Cardiac muscle cell (in vitro differentiated cells and primary cell): ENCODE data around the gene YES1. TPM values are rescaled to one million over a fixed set of nuclear protein-coding genes. Genes with fewer than 3 reads are reported as not detected.
"Not testable (repeated sequence)": the region's sequence is repeated elsewhere in the genome, so short reads cannot be mapped to it uniquely, and the experiment has no call there.

Experiments used
- DNase-seq, 2 donors: peaks; one replicate each; pipeline versions ENCODE4 v3.0.0 to v3.0.0-alpha.2; 2010 to 2017; ENCODE audit warnings: low read depth in 1 of 2, low spot score in 1 of 2
- H3K27ac ChIP-seq: fragments of 200-600 bp; sonication (generic); 2 replicates; pipeline ENCODE4 v1.5.1; 2016
- H3K27me3 ChIP-seq: fragments of 200-600 bp; sonication (generic); 2 replicates; pipeline ENCODE4 v1.6.0; 2016; ENCODE audit warnings: control low read depth
- H3K36me3 ChIP-seq: fragments of 200-600 bp; sonication (generic); 2 replicates; pipeline ENCODE4 v1.5.1; 2016; ENCODE audit warnings: control low read depth
- H3K4me1 ChIP-seq: fragments of 200-600 bp; sonication (generic); 2 replicates; pipeline ENCODE4 v1.8.1; 2017; ENCODE audit warnings: low read depth, mild to moderate bottlenecking, mixed run types
- H3K4me3 ChIP-seq: fragments of 200-600 bp; sonication (generic); 2 replicates; pipeline ENCODE4 v1.5.1; 2016; ENCODE audit warnings: mild to moderate bottlenecking
- H3K9me3 ChIP-seq: fragments of 200-600 bp; sonication (generic); 2 replicates; pipeline ENCODE4 v1.5.1; 2017; ENCODE audit warnings: low read depth, mild to moderate bottlenecking, control low read depth
- polyA plus RNA-seq: library from polyadenylated mRNA; unstranded; fragments of >200 nt; fragmentation: Nextera tagmentation; extraction: Ambion mirVana; gene quantifications from 2 replicates; pipeline ENCODE4 v1.2.1, GENCODE V29; 2016
- total RNA-seq: library from RNA; depleted of rRNA; stranded (reverse); fragments of >200 nt; gene quantifications from 2 replicates; pipeline ENCODE4 v1.2.3, GENCODE V29; 2016
- TF ChIP-seq, protein P1 (sequence below): IDR thresholded peaks from 2 replicates; pipeline ENCODE4 v1.5.1; 2012; ENCODE audit warnings: low read depth, mild to moderate bottlenecking, low read length

Gene YES1
- total and polyA plus RNA-seq, 2 experiments from 2014 or later: 18.5 to 96.0 TPM

DNA sequence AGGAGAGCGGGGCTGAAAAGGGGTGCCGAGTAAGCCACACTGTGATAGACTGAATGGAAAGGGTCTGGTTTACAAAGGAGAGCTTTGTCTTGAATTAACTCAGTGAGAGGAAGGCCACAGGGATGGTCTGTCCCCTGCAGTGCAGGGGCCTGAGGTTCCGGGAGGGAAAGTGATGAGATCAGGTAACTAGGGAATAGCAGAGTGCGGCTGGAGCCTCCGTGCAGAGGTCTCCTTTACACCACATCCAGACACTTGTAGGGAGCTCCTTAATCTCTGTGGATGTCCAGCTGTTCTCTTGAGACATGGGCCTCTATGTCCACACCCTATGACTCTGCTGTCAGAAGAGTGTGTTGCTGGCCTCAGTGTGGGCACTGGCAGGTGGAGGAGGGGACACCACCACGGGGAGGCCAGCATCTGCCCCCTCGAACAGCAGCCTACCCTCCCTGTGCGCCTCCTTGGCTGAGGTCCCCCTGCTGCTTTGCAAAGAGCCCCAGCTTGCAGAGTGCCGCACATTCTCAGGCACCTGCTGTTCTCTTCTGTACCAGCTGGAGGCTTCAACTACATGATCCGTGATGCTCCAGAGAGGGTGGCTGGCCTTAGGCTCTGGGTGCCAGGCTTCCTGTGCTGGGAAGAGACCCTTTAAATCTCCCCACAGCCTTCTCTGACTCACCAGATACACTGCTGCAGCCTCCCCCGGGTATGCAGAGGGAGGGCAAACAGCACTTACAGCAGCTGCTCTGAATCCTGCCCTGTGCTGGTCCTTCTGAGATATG is 125.5 kb downstream of the YES1 start:
- TF ChIP-seq, protein P1, sequence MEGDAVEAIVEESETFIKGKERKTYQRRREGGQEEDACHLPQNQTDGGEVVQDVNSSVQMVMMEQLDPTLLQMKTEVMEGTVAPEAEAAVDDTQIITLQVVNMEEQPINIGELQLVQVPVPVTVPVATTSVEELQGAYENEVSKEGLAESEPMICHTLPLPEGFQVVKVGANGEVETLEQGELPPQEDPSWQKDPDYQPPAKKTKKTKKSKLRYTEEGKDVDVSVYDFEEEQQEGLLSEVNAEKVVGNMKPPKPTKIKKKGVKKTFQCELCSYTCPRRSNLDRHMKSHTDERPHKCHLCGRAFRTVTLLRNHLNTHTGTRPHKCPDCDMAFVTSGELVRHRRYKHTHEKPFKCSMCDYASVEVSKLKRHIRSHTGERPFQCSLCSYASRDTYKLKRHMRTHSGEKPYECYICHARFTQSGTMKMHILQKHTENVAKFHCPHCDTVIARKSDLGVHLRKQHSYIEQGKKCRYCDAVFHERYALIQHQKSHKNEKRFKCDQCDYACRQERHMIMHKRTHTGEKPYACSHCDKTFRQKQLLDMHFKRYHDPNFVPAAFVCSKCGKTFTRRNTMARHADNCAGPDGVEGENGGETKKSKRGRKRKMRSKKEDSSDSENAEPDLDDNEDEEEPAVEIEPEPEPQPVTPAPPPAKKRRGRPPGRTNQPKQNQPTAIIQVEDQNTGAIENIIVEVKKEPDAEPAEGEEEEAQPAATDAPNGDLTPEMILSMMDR: no peak
- no peak overlapping the region for H3K4me3 ChIP-seq
- DNase-seq: peak in 1 of 2 donors; percentile 41

DNA sequence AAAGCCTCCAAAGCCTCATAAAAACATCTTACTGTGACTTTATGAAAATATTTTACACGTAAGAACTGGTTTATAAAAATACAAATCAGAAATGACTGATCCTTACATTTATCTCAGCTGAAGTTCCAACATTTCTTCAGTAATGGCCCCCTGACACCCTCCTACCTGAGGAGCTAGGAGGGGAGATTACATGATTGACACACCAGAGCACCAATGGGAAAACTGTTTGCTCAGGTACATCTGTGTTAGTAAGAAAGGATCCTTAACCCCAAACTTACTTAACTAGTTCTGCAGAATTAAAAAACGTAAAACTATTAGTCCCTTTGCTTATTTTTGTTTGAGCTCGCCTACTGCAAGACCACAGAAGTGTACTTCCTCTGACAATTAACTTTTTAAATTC is 126.6 kb downstream of the YES1 start:
- no peak for DNase-seq
- Histone ChIP-seq H3K4me1 (peaks cover 11% of the 10 kb centered on the region), H3K36me3 (peaks cover 3% of the 10 kb centered on the region), H3K9me3 (no peaks in the 10 kb centered on the region), H3K4me3 (no peak overlapping the region), H3K27ac (no peak overlapping the region), H3K27me3 (no peaks in the 10 kb centered on the region)
- TF ChIP-seq, protein P1: no peak

More for the DNA sequence above, 125.5 kb downstream of the YES1 start:
- H3K27me3 ChIP-seq: no peaks in the 10 kb centered on the region
- peaks cover 11% of the 10 kb centered on the region for H3K4me1 ChIP-seq
- peaks cover 3% of the 10 kb centered on the region for H3K36me3 ChIP-seq
- no peaks in the 10 kb centered on the region for H3K9me3 ChIP-seq
- H3K27ac ChIP-seq: no peak overlapping the region

DNA sequence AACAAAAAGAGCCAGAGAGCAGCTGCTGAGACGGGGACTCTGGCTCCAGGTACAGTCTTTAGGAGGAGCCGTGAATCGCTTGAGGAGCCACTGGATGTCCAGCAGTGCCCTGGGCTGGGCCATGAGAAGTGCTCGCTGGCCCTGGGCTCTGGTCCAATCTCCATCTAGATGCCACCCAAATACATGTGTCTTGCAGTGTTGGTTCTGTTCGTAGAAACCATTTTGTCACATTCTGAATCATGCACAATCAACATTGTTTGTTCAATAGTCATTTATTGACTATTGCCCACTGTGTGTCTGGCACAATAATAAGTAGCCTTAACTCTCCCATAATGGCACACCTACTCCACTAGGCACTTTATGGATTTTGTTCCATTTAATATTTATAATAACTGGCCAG is 128.5 kb downstream of the YES1 start:
- peaks cover 3% of the 10 kb centered on the region for H3K36me3 ChIP-seq
- H3K4me1 ChIP-seq: peaks cover 11% of the 10 kb centered on the region
- TF ChIP-seq, protein P1: no peak
- H3K27me3 ChIP-seq: no peaks in the 10 kb centered on the region
- H3K4me3 ChIP-seq: no peak overlapping the region
- H3K27ac ChIP-seq: no peak overlapping the region
- H3K9me3 ChIP-seq: no peaks in the 10 kb centered on the region
- DNase-seq: no peak

DNA sequence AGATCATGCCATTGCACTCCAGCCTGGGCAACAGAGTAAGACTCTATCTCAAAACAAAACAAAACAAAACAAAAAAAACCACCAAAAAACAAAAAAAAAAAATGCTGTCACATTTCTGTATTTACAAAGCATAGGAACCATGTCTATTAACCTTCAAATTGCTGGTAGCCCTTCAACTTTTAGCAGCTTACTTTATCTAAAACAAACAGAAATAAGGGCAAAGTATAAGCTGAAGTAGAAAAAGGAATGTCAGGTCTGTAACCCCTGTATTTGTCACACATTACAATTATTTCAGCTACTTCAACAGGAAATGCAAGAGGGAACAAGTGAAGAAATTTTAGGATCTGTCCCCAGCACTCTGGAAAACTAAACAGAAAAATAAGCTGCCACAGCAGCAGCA is 129.2 kb downstream of the YES1 start:
- TF ChIP-seq, protein P1: no peak
- no peaks in the 10 kb centered on the region for H3K27me3 ChIP-seq
- DNase-seq: no peak

DNA sequence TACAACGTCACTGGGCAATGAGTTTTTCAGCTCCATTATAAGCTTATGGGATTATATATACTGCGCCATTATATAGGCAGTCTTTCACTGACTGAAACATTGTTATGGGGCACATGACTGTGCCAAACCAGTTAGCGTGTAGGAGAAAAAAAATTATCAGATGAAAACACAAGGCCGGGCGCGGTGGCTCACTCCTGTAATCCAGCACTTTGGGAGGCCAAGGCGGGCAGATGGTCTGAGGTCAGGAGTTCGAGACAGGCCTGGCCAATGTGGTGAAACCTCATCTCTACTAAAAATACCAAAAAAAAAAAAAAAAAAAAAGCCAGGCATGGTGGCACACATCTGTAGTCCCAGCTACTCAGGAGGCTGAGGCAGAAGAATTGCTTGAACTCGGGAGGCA is 129.6 kb downstream of the YES1 start:
- H3K4me1 ChIP-seq: peaks cover 11% of the 10 kb centered on the region
- H3K36me3 ChIP-seq, H3K27me3 ChIP-seq, H3K27ac ChIP-seq, H3K4me3 ChIP-seq, H3K9me3 ChIP-seq, DNase-seq: not testable (repeated sequence)

More for the DNA sequence above, 129.2 kb downstream of the YES1 start:
- H3K4me1 ChIP-seq: peaks cover 11% of the 10 kb centered on the region
- no peak overlapping the region for H3K27ac ChIP-seq
- no peak overlapping the region for H3K4me3 ChIP-seq
- H3K36me3 ChIP-seq: peaks cover 3% of the 10 kb centered on the region
- H3K9me3 ChIP-seq: no peaks in the 10 kb centered on the region

DNA sequence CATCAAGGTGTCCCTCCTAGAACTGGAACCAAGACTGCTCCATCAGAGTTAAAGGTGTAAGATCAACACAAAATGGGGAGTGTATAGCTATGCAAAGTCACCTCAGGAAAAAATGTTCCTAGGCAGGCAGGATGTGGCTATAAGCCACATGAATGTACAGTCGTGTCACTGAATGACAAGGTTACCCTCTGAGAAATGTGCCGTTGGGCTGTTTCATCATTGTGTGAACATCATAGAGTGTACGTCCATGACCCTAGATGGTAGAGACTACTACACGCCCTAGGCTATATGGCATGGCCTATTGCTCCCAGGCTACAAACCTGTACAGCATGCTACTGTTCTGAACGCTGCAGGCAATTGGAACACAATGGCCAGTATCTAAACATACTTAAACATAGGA is 130.1 kb downstream of the YES1 start:
- Histone ChIP-seq H3K36me3 (peaks cover 3% of the 10 kb centered on the region), H3K4me3 (no peak overlapping the region), H3K4me1 (peaks cover 11% of the 10 kb centered on the region), H3K9me3 (no peaks in the 10 kb centered on the region), H3K27me3 (no peaks in the 10 kb centered on the region), H3K27ac (no peak overlapping the region)
- no peak for DNase-seq
- TF ChIP-seq, protein P1: no peak
